Mucosa of rectum (tissue), 2 donors: Measurements from ENCODE around the gene FILIP1.

Experiments used
- H3K27ac ChIP-seq, 2 donors: one replicate each; pipeline ENCODE4 v1.7.0; 2013; ENCODE audit warnings: inconsistent platforms in 2 of 2, low read depth in 2 of 2, low read length in 2 of 2
- H3K27me3 ChIP-seq, 2 donors: one replicate each; pipeline ENCODE4 v1.7.0; 2013; ENCODE audit warnings: low read length in 2 of 2; ENCODE audit not compliant: control insufficient read depth in 2 of 2, insufficient read depth in 2 of 2
- H3K36me3 ChIP-seq, 2 donors: one replicate each; pipeline ENCODE4 v1.7.0; 2013; ENCODE audit warnings: low read length in 2 of 2; ENCODE audit not compliant: control insufficient read depth in 2 of 2, insufficient read depth in 2 of 2
- H3K4me1 ChIP-seq, 2 donors: one replicate each; pipeline ENCODE4 v1.7.0; 2013; ENCODE audit warnings: low read length in 2 of 2, mild to moderate bottlenecking in 1 of 2; ENCODE audit not compliant: control insufficient read depth in 2 of 2, insufficient read depth in 2 of 2
- H3K4me3 ChIP-seq, 2 donors: one replicate each; pipeline ENCODE4 v1.7.0; 2013; ENCODE audit warnings: low read length in 2 of 2
- H3K9ac ChIP-seq, 2 donors: one replicate each; pipeline ENCODE4 v1.7.0; 2013; ENCODE audit warnings: low read length in 2 of 2, low read depth in 1 of 2, mild to moderate bottlenecking in 1 of 2
- H3K9me3 ChIP-seq, 2 donors: one replicate each; pipeline ENCODE4 v1.7.0; 2013; ENCODE audit warnings: low read length in 2 of 2; ENCODE audit not compliant: control insufficient read depth in 2 of 2
- donor health status: healthy.
- donor health status: Normal muscosa, but diverticular disease.

Gene FILIP1

GRCh38 chr6:75273009-75273408 is 220.6 kb downstream of the FILIP1 start:
- no peak overlapping the region for H3K9ac ChIP-seq
- H3K27ac ChIP-seq, result peak overlapping the region in 1 of 2 donors; percentile 35
- no peak overlapping the region for H3K4me3 ChIP-seq
- no peaks in the 10 kb centered on the region for H3K4me1 ChIP-seq
- peaks cover 0 to 3% of the 10 kb centered on the region in 2 donors for H3K9me3 ChIP-seq
- H3K27me3 ChIP-seq, result no peaks in the 10 kb centered on the region
- H3K36me3 ChIP-seq, result peaks cover 6 to 10% of the 10 kb centered on the region in 2 donors

- H3K9me3 ChIP-seq, result peaks cover 0 to 3% of the 10 kb centered on the region in 2 donors
- no peaks in the 10 kb centered on the region for H3K27me3 ChIP-seq
- no peak overlapping the region for H3K4me3 ChIP-seq
- peaks cover 0 to 4% of the 10 kb centered on the region in 2 donors for H3K4me1 ChIP-seq
- H3K27ac ChIP-seq, result peak overlapping the region in 1 of 2 donors; percentile 35
- H3K9ac ChIP-seq, result no peak overlapping the region
- H3K36me3 ChIP-seq, result peaks cover 6 to 10% of the 10 kb centered on the region in 2 donors
Observed at GRCh38 chr6:75272145-75272840, 221.3 kb downstream of the FILIP1 start.

- peaks cover 9 to 12% of the 10 kb centered on the region in 2 donors for H3K36me3 ChIP-seq
- no peaks in the 10 kb centered on the region for H3K27me3 ChIP-seq
- H3K9ac ChIP-seq, result no peak overlapping the region
- peaks cover 0 to 3% of the 10 kb centered on the region in 2 donors for H3K9me3 ChIP-seq
- H3K27ac ChIP-seq, result no peak overlapping the region
- no peak overlapping the region for H3K4me3 ChIP-seq
- H3K4me1 ChIP-seq, result peaks cover 0 to 4% of the 10 kb centered on the region in 2 donors
Observed at GRCh38 chr6:75268988-75269354, 224.6 kb downstream of the FILIP1 start.

GRCh38 chr6:75268121-75268987 is 225.2 kb downstream of the FILIP1 start:
- Histone ChIP-seq H3K9me3 (peaks cover 0 to 3% of the 10 kb centered on the region in 2 donors), H3K36me3 (peaks cover 12 to 18% of the 10 kb centered on the region in 2 donors), H3K9ac (no peak overlapping the region), H3K27ac (no peak overlapping the region), H3K4me3 (no peak overlapping the region), H3K27me3 (no peaks in the 10 kb centered on the region), H3K4me1 (peaks cover 0 to 4% of the 10 kb centered on the region in 2 donors)

- peaks cover 15 to 19% of the 10 kb centered on the region in 2 donors for H3K36me3 ChIP-seq
- no peak overlapping the region for H3K27ac ChIP-seq
- H3K9ac ChIP-seq, result no peak overlapping the region
- no peaks in the 10 kb centered on the region for H3K9me3 ChIP-seq
- peaks cover 0 to 4% of the 10 kb centered on the region in 2 donors for H3K4me1 ChIP-seq
- no peak overlapping the region for H3K4me3 ChIP-seq
- no peaks in the 10 kb centered on the region for H3K27me3 ChIP-seq
Observed at GRCh38 chr6:75267461-75267860, 226.1 kb downstream of the FILIP1 start.

- Histone ChIP-seq H3K36me3 (peaks cover 13 to 18% of the 10 kb centered on the region in 2 donors), H3K27me3 (no peaks in the 10 kb centered on the region), H3K9ac (no peak overlapping the region), H3K27ac (no peak overlapping the region), H3K9me3 (no peaks in the 10 kb centered on the region), H3K4me1 (peaks cover 0 to 4% of the 10 kb centered on the region in 2 donors), H3K4me3 (no peak overlapping the region)
Observed at GRCh38 chr6:75266716-75267291, 226.8 kb downstream of the FILIP1 start.

- no peaks in the 10 kb centered on the region for H3K9me3 ChIP-seq
- no peak overlapping the region for H3K4me3 ChIP-seq
- H3K9ac ChIP-seq, result no peak overlapping the region
- H3K4me1 ChIP-seq, result peaks cover 0 to 4% of the 10 kb centered on the region in 2 donors
- no peaks in the 10 kb centered on the region for H3K27me3 ChIP-seq
- H3K36me3 ChIP-seq, result peaks cover 22 to 33% of the 10 kb centered on the region in 2 donors
- H3K27ac ChIP-seq, result no peak overlapping the region
Observed at GRCh38 chr6:75263401-75263750, 230.2 kb downstream of the FILIP1 start.

- H3K36me3 ChIP-seq, result peaks cover 23 to 35% of the 10 kb centered on the region in 2 donors
- H3K9ac ChIP-seq, result no peak overlapping the region
- H3K4me1 ChIP-seq, result peaks cover 0 to 4% of the 10 kb centered on the region in 2 donors
- H3K27me3 ChIP-seq, result no peaks in the 10 kb centered on the region
- no peak overlapping the region for H3K27ac ChIP-seq
- H3K9me3 ChIP-seq, result no peaks in the 10 kb centered on the region
- no peak overlapping the region for H3K4me3 ChIP-seq
Observed at GRCh38 chr6:75262716-75263400, 230.7 kb downstream of the FILIP1 start.

GRCh38 chr6:75261299-75261698 is 232.3 kb downstream of the FILIP1 start:
- peaks cover 24 to 37% of the 10 kb centered on the region in 2 donors for H3K36me3 ChIP-seq
- no peaks in the 10 kb centered on the region for H3K27me3 ChIP-seq
- no peaks in the 10 kb centered on the region for H3K4me1 ChIP-seq
- H3K9ac ChIP-seq, result no peak overlapping the region
- H3K9me3 ChIP-seq, result no peaks in the 10 kb centered on the region
- H3K27ac ChIP-seq, result no peak overlapping the region
- no peak overlapping the region for H3K4me3 ChIP-seq
